ENCODE data around the gene CROCC2. TPM values are rescaled to one million over a fixed set of nuclear protein-coding genes. Genes with fewer than 3 reads are reported as not detected.

The CROCC2 gene
- total RNA-seq, 4 donors from 2014 or later, result 0.10 TPM; not detected in 3

DNA sequence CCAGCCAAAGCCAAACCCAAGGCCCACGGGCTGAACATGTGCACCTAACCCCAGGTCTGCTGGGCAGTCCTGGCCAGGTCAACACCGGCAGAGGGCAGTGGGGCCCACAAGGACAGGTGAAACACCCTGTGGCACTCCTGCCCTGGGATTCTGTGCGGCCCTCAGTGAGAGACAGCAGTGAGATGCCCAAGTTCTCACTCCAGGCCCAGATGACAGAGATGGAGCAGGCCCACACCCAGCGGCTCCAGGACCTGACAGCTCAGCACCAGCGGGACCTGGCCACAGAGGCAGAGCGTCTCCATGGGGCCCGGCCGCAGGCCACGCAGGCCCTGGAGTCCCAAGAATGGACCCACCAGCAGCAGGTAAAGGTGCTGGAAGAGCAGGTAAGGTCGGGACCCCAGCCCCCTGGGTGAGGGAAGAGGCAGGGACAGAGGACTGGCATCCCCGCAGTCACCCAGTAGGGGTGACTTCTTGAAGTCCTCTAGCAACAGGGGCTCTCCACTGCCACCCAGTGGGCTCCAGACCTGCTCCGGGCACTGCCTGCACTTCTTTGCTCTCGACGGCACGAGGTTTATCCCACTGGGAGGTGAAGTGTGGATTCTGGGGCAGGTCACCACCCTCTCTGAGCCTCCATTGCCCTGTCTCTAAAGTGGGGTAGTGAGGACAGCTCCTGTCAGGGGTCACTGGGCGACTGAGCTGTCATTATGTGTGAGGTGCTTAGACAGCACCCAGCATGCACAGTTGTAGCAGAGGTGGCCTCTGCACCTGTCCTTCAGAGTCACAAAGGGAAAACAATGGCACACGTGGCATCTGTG is 83.5 kb downstream of the CROCC2 start:
- no peak overlapping the region for H3K4me3 ChIP-seq (ENCODE audit: low read depth, poor library complexity, severe bottlenecking)
- DNase-seq (ENCODE audit: low spot score in 2 of 2), result peak in 1 of 2 donors; percentile 86
- WGBS, 2 donors, result 89 to 90% methylated on average over 17 of the region's 17 CpGs
- TF ChIP-seq, protein P1, sequence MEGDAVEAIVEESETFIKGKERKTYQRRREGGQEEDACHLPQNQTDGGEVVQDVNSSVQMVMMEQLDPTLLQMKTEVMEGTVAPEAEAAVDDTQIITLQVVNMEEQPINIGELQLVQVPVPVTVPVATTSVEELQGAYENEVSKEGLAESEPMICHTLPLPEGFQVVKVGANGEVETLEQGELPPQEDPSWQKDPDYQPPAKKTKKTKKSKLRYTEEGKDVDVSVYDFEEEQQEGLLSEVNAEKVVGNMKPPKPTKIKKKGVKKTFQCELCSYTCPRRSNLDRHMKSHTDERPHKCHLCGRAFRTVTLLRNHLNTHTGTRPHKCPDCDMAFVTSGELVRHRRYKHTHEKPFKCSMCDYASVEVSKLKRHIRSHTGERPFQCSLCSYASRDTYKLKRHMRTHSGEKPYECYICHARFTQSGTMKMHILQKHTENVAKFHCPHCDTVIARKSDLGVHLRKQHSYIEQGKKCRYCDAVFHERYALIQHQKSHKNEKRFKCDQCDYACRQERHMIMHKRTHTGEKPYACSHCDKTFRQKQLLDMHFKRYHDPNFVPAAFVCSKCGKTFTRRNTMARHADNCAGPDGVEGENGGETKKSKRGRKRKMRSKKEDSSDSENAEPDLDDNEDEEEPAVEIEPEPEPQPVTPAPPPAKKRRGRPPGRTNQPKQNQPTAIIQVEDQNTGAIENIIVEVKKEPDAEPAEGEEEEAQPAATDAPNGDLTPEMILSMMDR (IDR thresholded peaks at IDR 0.05), result no peak
- TF ChIP-seq POLR2A (IDR thresholded peaks at IDR 0.05), result no peak
- intact Hi-C loops (cut with DNase I; ENCODE audit: low total_unique reads), result no loop called here

DNA sequence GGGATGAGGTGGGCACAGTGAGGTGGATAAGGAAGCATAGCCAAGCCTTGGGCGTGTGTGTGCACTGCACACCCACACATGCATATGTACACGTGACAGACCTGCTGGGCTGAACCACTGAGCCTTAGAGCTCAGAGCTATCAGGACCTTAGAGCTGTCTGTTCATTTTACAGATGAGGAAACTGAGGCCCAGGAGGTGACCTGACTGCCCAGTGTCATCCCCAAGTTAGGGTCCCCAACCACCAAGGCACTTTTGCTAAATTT is 84.1 kb downstream of the CROCC2 start:
- TF ChIP-seq POLR2A (IDR thresholded peaks at IDR 0.05), result no peak
- TF ChIP-seq, protein P1 (IDR thresholded peaks at IDR 0.05), result no peak
- no peak for DNase-seq (ENCODE audit: low spot score in 2 of 2)
- no peak overlapping the region for H3K4me3 ChIP-seq (ENCODE audit: low read depth, poor library complexity, severe bottlenecking)
- intact Hi-C loops (cut with DNase I; ENCODE audit: low total_unique reads), result no loop called here
- WGBS, 2 donors, result 69 to 84% methylated on average over 2 of the region's 2 CpGs

DNA sequence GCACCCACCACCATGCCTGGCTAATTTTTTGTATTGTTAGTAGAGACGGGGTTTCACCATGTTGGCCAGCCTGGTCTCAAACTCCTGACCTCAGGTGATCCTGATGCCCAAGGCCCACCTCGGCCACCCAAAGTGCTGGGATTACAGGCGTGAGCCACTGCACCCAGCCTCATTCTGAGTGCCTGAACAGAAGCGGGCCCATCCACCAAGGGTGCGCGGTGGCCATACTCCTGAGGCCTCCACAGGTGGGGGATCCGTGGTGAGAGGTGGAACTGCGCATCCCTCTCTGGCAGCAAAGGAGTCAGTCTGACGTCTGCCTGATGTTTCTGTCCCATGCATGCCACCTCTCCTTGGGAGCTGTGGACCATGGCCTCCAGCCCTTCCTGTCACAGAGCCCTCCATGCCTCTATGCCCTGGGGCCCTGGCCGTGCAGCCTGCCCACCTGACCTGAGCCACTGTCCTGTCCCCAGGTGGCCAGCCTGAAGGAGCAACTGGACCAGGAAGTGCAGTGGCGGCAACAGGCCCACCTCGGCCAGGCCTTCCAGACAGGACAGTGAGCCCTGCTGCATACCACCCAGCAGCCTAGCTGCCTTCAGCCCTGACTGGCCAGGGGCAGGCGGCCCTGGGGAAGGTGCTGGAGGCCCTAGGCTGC is 84.7 kb downstream of the CROCC2 start:
- 92 to 93% methylated on average over 8 to 13 of the region's 13 CpGs for WGBS, 2 donors
- intact Hi-C loops (cut with DNase I; ENCODE audit: low total_unique reads), result no loop called here

DNA sequence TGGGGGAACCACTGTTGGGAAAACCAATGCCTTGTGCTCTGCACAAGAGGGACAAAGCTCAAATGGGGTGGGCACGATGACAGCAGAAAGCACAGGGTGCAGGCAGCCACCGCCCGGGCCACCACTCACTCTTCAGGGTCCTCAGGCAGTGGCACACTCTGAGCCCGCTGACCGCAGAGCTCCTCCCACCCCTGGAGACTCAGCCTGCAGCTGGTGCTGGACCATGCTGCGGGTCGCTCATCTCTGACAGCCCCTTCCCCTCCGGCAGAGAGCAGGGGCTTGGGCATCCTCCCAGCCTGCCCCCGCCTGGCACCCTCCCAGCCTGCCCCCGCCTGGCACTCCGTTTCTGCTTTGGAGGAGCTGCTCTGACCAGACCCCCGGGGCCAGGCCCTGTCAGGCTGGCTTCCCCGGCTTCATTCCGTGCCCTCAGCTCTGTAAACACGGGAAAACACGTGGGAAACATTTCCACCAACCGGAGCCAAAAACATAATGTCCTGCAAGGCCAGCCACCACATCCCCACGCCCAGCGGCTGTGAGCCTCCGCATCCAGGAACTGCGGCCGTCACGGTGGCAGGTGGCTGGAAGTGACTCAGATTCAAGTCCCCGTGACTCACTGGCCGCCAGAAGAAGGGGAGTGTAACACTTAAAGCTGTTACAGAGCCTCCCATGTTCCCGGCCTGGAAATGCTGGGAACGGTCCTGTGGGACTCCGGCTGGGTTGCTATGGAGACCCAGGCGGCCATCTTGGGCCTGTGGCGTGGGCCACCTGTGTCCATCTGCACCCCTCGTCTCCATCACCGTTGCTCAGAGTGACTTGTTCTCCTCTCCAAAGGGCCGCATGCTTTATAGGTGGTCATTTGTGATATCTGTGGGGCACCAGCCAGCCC is 85.5 kb downstream of the CROCC2 start:
- peak; percentile 87 to 97 for DNase-seq (ENCODE audit: low spot score in 2 of 2)
- 48 to 55% methylated on average over 30 to 33 of the region's 33 CpGs for WGBS, 2 donors
- no peak overlapping the region for H3K4me3 ChIP-seq (ENCODE audit: low read depth, poor library complexity, severe bottlenecking)
- TF ChIP-seq, protein P1 (IDR thresholded peaks at IDR 0.05), result no peak
- TF ChIP-seq POLR2A (IDR thresholded peaks at IDR 0.05), result no peak
- intact Hi-C loops (cut with DNase I; ENCODE audit: low total_unique reads), result no loop called here

More for the DNA sequence above, 84.7 kb downstream of the CROCC2 start:
- no peak for TF ChIP-seq POLR2A (IDR thresholded peaks at IDR 0.05)
- TF ChIP-seq, protein P1 (IDR thresholded peaks at IDR 0.05), result no peak
- DNase-seq (ENCODE audit: low spot score in 2 of 2), result peak in 1 of 2 donors; percentile 85
- no peak overlapping the region for H3K4me3 ChIP-seq (ENCODE audit: low read depth, poor library complexity, severe bottlenecking)

DNA sequence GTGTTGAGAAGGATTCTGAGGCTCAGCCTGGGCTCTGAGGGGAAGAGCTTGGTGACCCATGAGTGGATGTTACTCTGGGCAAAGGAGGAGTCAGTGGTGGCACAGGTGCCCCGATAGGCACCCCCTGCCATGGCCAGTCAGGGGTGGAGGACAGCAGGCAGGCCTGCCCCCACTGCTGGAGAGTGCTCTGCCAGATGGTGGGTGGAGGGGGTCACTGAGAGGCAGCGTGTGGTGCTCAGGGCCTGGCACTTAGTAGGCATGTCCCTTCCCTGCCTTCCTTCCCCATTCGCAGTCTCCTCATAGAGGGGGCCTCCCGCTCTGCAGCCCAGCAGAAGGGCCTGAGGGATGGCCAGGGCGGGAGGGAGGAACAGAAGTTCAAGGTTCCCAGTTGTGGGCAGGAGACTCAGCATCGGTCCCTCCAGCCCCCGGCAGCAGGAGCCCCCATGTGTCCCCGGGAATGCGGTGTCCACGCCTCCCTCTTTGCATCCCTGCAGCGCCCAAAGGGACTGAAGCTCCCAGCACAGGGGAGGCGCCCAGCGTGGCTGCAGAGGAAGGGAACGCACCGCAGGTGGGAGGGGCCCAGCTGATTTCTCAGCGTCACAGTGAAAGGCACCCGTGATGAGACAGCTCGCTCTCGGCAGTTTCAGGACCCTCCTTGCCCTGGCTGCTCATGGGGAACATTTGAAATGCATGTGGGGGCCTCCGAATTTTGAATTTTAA is 86.6 kb downstream of the CROCC2 start:
- WGBS, 2 donors, result 56 to 58% methylated on average over 19 to 20 of the region's 20 CpGs
- no peak overlapping the region for H3K4me3 ChIP-seq (ENCODE audit: low read depth, poor library complexity, severe bottlenecking)
- peak in 1 of 2 donors; percentile 84 for DNase-seq (ENCODE audit: low spot score in 2 of 2)
- intact Hi-C loops (cut with DNase I; ENCODE audit: low total_unique reads), result no loop called here
- TF ChIP-seq POLR2A (IDR thresholded peaks at IDR 0.05), result no peak
- TF ChIP-seq, protein P1 (IDR thresholded peaks at IDR 0.05), result no peak

Data from lower leg skin (tissue), 4 donors.